Measurements from ENCODE around the gene GPATCH1. TPM values are rescaled to one million over a fixed set of nuclear protein-coding genes. Genes with fewer than 3 reads are reported as not detected.

GPATCH1 gene
- total RNA-seq, 1 donor from 2014 or later, result 13.5 TPM

GRCh38 chr19:33062902-33063301 is 18.1 kb upstream of the GPATCH1 start:
- intact Hi-C loops (cut with micrococcal nuclease), result no loop called here

DNA sequence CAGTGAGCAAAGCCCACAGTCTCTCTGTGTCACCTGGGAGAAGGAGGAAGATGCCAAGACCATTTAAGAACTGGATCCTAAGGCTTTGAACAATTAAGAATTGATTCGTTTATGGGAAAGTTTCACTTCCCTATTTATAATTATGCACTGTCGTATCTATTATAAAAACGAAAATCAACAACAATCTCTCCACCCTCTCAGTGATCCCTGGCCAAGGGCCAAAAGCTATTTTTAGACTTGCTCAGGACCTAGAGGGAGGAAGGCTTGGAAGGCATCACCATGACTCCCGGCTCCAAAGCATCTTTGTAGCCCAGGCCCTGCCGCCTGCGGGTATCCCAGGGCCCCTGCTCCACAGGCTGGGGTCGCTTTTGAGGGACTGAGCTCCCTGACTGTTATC is 17.6 kb upstream of the GPATCH1 start:
- intact Hi-C loops (cut with micrococcal nuclease), result no loop called here

- intact Hi-C loops (cut with micrococcal nuclease), result loop anchor here (1.0 to 2.0 kb wide), 2 partner anchors 17 to 91 kb away; partner anchors contain the start of genes FAAP24 and GPATCH1
Observed at GRCh38 chr19:33063753-33064457, 17.1 kb upstream of the GPATCH1 start.

DNA sequence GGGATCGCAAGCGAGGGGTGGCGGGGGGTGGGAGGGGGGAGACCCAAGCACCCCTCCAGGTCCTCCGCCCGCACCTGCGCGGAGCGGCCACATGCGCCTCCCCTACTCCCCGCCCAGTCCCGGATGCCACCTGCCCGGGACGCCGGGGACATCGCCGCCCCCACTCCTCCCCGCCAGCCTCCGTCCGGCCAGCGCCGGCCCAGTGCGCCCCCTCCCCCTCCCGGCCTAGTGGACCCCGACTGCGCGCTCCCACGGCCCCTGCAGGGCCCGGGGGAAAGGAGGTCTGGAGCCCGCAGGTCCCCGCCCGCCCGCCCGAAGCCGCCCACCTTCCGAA is 16.6 kb upstream of the GPATCH1 start:
- intact Hi-C loops (cut with micrococcal nuclease), result loop anchor here (1.0 to 2.0 kb wide), 2 partner anchors 17 to 92 kb away; partner anchors contain the start of genes FAAP24 and GPATCH1

GRCh38 chr19:33064792-33065550 is 16.0 kb upstream of the GPATCH1 start, which contains the start of gene RHPN2:
Gene RHPN2, minus strand, starts transcription at chr19:33064888. Its CDS starts 36 bp downstream, at chr19:33064852.
- intact Hi-C loops (cut with micrococcal nuclease), result loop anchor here (1.0 to 2.0 kb wide), 2 partner anchors 16 to 92 kb away; partner anchors contain the start of genes FAAP24 and GPATCH1

DNA sequence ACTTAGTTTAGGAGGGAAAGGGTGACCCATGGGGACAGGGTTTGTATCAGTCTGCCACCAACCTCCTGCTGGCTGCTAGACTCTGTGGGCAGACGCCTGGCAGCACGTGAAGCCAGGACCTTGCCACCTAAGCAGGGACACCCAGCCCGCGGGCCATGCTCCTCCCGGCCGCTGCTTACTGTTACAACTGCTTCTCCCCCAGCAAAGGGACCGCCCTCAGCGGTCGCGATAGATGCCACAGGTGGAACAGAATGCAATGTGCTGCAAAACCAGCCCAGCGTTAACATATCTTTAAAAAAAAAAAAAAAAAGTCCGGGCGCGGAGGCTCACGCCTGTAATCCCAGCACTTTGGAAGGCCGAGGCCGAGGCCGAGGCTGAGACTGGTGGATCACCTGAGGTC is 14.4 kb upstream of the GPATCH1 start:
- intact Hi-C loops (cut with micrococcal nuclease), result no loop called here

- intact Hi-C loops (cut with micrococcal nuclease), result no loop called here
Observed at GRCh38 chr19:33067121-33067520, 13.9 kb upstream of the GPATCH1 start.

DNA sequence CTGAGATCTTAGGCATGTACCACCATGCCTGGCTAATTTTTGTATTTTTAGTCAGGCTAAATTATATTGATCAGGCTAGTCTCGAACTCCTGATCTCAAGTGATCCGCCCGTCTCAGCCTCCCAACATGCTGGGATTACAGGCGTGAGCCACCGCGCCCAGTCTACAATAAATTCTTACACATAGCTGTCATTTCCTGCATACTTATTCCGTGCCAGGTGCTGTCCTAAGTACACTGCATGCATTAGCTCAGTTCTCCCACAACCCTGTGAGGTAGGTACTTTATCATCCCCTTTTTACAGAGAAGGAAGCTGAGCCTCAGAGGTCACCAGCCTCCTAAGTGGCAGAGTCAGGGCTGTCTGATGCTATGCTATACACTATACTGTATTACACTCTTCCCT is 9.1 kb upstream of the GPATCH1 start:
- intact Hi-C loops (cut with micrococcal nuclease), result no loop called here

DNA sequence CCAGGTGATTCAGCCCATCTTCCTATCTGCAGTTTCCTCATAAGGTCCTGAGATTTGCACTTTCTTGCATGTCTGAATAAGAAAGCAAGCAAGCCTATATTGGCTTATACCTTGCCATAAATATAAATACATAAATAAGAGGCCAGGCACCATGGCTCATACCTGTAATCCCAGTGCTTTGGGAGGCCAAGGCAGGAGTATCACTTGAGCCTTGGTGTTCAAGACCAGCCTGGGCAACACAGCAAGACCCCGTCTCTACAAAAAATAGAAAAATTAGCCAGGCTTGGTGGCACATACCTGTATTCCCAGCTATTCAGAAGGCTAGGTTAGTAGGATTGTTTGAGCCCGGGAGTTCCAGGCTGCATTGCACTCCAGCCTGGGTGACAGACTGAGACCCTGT is 5.5 kb upstream of the GPATCH1 start:
- intact Hi-C loops (cut with micrococcal nuclease), result no loop called here

DNA sequence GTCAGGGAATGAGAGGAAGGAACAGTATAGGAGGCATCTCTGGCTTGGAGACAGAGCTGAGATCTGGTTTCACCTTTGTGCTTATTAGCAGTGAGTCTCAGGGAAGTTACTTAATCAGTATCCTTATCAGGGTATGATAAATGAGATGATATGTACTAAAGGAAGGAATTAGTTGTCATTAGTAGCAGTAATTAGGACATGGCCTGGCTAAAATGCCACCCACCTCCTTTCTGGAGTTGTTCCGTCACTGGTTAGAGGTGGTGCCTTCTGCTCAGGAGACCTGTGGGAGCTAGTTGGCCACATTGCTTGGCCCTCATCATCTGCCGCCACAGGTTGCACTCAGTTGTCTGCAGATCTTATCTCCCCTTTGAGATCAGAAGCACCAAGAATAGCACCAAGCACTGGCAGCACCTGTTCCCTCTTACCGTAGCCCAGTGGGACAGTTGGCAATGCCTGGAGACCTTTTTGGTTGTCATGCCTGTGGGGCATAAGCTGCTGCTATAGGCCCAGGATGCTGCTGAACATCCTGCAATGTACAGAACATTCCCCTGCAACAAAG is 4.7 kb downstream of the GPATCH1 start:
- intact Hi-C loops (cut with micrococcal nuclease), result no loop called here

DNA sequence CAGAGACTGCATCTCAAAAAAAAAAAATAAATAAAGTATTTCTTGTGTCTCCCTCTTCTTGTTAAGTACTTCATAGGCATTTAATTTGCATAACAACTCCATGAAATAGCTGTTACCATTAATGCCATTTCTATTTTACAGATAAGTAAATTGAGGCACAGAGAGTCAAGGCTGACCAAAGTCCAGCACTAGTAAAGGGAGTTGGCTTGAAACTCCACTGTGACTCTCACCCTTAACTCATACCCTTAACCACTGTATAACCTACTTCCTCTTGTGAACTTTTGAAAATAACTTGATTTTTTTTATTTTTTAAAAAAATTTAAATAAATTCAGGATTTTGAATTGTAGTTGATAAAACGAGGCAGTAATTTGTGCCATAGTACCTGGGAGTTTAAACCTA is 6.0 kb downstream of the GPATCH1 start:
- intact Hi-C loops (cut with micrococcal nuclease), result no loop called here

DNA sequence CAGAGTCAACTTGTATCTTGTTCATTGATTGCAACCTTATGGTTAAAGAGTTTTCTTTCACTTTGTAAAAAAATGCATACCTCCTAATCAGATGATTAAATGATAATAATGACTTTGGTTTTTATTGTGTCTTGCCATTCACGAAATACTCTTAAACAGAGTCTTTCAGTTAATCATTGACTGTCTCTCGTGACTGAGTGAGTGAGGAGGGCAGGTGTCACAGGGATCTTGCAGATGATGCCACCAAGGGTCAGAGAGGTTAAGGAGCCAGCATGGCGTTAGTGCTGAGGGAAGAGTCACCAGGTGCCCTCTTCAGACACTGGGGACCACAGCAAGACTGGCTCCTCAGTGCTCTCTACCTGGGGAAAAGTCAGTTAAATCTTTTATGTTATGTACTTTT is 8.0 kb downstream of the GPATCH1 start:
- intact Hi-C loops (cut with micrococcal nuclease), result no loop called here

DNA sequence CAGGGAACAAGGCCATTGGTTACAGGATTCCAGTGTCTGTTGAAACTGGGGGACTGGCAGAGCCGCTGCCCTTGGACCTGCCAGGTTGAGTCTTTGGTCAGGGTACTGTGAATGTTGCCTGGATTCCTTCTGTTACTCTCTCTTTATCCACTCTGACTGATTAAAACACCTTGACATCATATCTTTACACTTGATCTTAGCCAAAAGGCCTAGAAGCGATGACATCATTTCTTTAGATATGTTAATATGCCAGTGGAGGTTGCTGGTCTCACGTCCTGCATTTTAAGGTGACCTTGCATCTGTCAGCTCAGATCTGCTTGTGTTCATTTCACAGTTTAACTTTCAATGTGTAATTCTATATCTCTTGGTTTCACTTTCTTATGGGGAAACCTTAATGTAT is 9.2 kb downstream of the GPATCH1 start:
- intact Hi-C loops (cut with micrococcal nuclease), result no loop called here

GRCh38 chr19:33093420-33094210 is 12.6 kb downstream of the GPATCH1 start:
- intact Hi-C loops (cut with micrococcal nuclease), result no loop called here

DNA sequence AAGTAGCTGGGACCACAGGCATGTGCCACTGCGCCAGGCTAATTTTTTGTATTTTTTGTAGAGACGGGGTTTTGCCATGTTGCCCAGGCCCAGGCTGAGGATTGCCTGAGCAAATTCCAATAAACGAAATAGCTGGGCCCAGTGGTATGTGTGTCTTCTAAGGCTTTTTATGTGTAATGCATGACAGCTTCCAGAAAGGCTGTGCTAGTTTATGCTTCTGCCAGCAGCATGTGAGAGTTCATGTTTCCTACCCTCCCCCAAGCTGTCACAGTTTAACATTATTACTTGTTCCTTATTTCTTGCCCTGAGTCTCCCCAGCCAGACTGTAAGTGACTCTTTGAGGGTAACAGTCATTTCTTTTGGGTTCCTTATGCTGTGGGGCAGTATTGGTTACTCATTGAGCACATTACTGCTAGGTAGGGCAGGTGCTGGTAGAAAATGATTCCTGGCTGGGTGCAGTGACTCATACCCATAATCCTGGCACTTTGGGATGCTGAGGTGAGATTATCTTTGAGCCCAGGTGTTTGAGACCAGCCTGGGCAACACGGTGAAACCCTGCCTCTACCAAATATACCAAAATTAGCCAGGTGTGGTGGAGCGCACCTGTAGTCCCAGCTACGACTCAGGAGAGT is 13.6 kb downstream of the GPATCH1 start:
- intact Hi-C loops (cut with micrococcal nuclease), result no loop called here

DNA sequence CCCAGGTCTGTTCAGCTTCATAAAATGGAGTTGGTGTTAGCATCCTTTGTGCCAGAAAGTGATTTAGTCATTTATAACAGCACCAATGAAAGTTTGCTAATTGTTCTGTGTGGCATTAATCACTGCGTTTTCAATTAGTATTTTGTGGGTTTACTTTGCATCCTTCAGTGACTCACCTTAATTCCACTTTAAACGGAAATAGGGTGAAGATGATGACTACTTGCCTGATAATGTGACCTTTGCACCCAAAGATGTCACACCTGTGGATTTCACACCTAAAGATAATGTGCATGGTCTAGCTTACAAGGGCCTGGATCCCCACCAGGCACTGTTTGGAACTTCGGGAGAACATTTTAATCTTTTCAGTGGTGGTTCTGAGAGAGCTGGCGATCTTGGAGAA is 15.0 kb downstream of the GPATCH1 start:
- intact Hi-C loops (cut with micrococcal nuclease), result no loop called here

- intact Hi-C loops (cut with micrococcal nuclease), result no loop called here
Observed at GRCh38 chr19:33098055-33098534, 17.1 kb downstream of the GPATCH1 start.

GRCh38 chr19:33100894-33101644 is 20.1 kb downstream of the GPATCH1 start:
- intact Hi-C loops (cut with micrococcal nuclease), result no loop called here

DNA sequence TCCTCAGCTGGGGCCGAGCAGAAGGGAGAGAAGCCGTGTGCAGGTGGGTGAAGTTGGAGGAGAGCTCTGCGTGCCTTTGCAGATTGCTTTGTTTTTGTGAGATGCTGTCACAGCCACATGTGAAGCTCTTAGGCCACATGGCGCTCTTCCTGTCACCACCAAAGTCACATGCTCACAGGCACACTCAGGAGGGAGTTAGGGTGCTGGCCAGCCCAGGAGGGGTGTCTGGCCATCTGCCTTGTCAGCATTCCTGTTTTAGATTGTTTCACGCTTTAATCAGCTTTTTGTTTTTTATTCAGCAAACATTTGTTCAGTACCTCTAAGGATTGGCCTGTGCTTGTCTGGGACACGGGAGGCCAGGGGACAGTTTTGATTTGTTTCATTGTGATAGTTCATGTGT is 21.9 kb downstream of the GPATCH1 start:
- intact Hi-C loops (cut with micrococcal nuclease), result no loop called here

DNA sequence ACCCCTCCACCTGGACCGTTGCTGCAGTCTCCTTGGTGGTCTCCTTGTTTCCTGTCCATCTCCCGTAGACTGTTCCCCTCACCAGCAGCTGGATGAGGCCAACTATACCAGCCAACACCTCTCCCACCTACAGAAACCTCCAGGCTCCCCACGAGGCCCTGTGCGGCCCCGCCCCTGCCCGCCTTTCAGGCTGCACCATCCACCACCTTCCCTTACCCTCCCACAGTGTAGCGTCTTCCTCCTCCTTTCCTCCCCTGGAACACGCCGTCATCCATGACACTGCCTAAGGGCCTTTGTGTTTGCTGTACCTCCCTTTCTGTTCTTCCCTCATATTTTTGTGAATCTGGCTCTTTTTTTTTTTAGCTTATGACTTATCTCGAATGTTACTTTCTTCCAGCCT is 27.2 kb downstream of the GPATCH1 start:
- intact Hi-C loops (cut with micrococcal nuclease), result no loop called here

Data from T-helper 1 cell treated with Interleukin-12 subunit alpha and Interleukin-12 subunit beta and Interleukin-4 antibody, amounts not matched to agents 30 ng/mL and 1 ng/mL, for 36 hours (primary cell).